ENCODE measurements around the gene KDM3A. TPM values are rescaled to one million over a fixed set of nuclear protein-coding genes. Genes with fewer than 3 reads are reported as not detected.

KDM3A gene
- total RNA-seq, 4 donors from 2014 or later: 42.9 to 153 (median 64.9) TPM

DNA sequence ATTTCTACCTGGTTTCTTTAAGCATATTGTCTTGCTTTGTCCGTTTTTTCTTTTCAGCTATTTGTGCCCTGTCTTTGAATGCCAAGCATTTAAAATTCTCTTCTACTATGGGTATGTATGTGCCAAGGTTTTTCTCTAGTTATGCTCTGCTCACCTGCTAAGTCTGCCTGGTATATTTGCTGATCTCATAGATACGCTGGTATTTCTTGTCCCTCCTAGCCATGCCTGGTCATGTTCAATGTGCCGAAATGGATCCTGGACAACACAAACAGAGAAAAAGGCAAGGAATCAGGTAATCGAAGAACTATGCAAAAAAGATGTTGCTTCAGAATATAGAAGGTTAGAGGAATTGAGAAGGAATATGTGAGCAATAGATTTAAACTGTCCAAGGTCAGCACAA, 14.9 kb upstream of the KDM3A start:
- no peak for TF ChIP-seq EP300 (IDR thresholded peaks at IDR 0.05)
- Histone ChIP-seq H3K27ac (no peak overlapping the region), H3K27me3 (peaks cover 6% of the 10 kb centered on the region), H3K4me1 (no peaks in the 10 kb centered on the region), H3K9me3 (no peaks in the 10 kb centered on the region), H3K36me3 (no peaks in the 10 kb centered on the region), H3K4me3 (no peak overlapping the region)
- WGBS: 58% methylated on average over 4 of the region's 4 CpGs
- DNase-seq (ENCODE audit: low spot score in 2 of 2): no peak

- no peak overlapping the region for H3K4me3 ChIP-seq
- no peak for DNase-seq (ENCODE audit: low spot score in 2 of 2)
- H3K4me1 ChIP-seq: no peaks in the 10 kb centered on the region
- TF ChIP-seq POLR2AphosphoS5 (IDR thresholded peaks at IDR 0.05) (no peak), CTCF (IDR thresholded peaks at IDR 0.05) (no peak), POLR2A (IDR thresholded peaks at IDR 0.05) (no peak), EP300 (IDR thresholded peaks at IDR 0.05) (no peak)
- H3K27me3 ChIP-seq: no peaks in the 10 kb centered on the region
- no CpG with 5 or more reads among the region's 1 CpG for WGBS
- no peaks in the 10 kb centered on the region for H3K9me3 ChIP-seq
- H3K36me3 ChIP-seq: no peaks in the 10 kb centered on the region
- H3K27ac ChIP-seq: no peak overlapping the region
These were observed 11.8 kb upstream of the KDM3A start for GRCh38 chr2:86429335-86429734.

GRCh38 chr2:86430368-86430767, 10.8 kb upstream of the KDM3A start:
- Histone ChIP-seq H3K36me3 (no peaks in the 10 kb centered on the region), H3K4me1 (no peaks in the 10 kb centered on the region), H3K27ac (no peak overlapping the region), H3K9me3 (no peaks in the 10 kb centered on the region), H3K27me3 (no peaks in the 10 kb centered on the region), H3K4me3 (no peak overlapping the region)
- WGBS: 96% methylated on average over 1 of the region's 1 CpG
- TF ChIP-seq EP300 (IDR thresholded peaks at IDR 0.05) (no peak), CTCF (IDR thresholded peaks at IDR 0.05) (no peak), POLR2A (IDR thresholded peaks at IDR 0.05) (no peak), POLR2AphosphoS5 (IDR thresholded peaks at IDR 0.05) (no peak)
- no peak for DNase-seq (ENCODE audit: low spot score in 2 of 2)

DNA sequence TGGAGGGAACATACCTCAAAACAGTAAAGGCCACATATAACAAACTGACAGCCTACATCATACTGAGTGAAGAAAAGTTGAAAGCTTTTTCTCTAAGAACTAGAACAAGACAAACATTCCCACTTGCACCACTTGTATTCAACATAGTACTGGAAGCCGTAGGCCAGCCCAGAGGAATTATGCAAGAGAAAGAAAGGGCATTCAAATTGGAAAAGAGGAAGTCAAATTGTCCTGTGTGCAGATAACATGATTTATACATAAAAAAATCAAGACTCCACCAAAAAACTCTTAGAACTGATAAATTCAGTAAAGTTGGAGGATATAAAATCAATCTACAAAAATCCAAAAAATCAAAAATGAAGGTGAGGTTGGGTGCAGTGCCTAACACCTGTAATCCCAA, 8.0 kb upstream of the KDM3A start:
- Histone ChIP-seq H3K4me1 (no peaks in the 10 kb centered on the region), H3K27me3 (no peaks in the 10 kb centered on the region), H3K27ac (no peak overlapping the region), H3K9me3 (peaks cover 5% of the 10 kb centered on the region), H3K4me3 (no peak overlapping the region), H3K36me3 (no peaks in the 10 kb centered on the region)
- DNase-seq (ENCODE audit: low spot score in 2 of 2): no peak
- TF ChIP-seq CTCF (IDR thresholded peaks at IDR 0.05): no peak
- no peak for TF ChIP-seq POLR2AphosphoS5 (IDR thresholded peaks at IDR 0.05)
- no peak for TF ChIP-seq EP300 (IDR thresholded peaks at IDR 0.05)
- TF ChIP-seq POLR2A (IDR thresholded peaks at IDR 0.05): no peak
- 90% methylated on average over 1 of the region's 1 CpG for WGBS

GRCh38 chr2:86434290-86434689, 6.9 kb upstream of the KDM3A start:
- no peaks in the 10 kb centered on the region for H3K27me3 ChIP-seq

More at GRCh38 chr2:86434290-86434689, 6.9 kb upstream of the KDM3A start:
- no peaks in the 10 kb centered on the region for H3K36me3 ChIP-seq
- H3K27ac ChIP-seq: no peak overlapping the region
- H3K4me1 ChIP-seq: no peaks in the 10 kb centered on the region
- DNase-seq (ENCODE audit: low spot score in 2 of 2): no peak
- H3K4me3 ChIP-seq: no peak overlapping the region
- TF ChIP-seq POLR2AphosphoS5 (IDR thresholded peaks at IDR 0.05): no peak
- TF ChIP-seq CTCF (IDR thresholded peaks at IDR 0.05): no peak
- TF ChIP-seq EP300 (IDR thresholded peaks at IDR 0.05): no peak
- TF ChIP-seq POLR2A (IDR thresholded peaks at IDR 0.05): no peak
- H3K9me3 ChIP-seq: peaks cover 14% of the 10 kb centered on the region

Measured in suprapubic skin (tissue), 4 donors.